HTERT RPE-1 (cell line): ENCODE results near the gene HHEX.
"Not testable (repeated sequence)": the region's sequence is repeated elsewhere in the genome, so short reads cannot be mapped to it uniquely, and the experiment has no call there.

Experiments
- in situ Hi-C: fragments of 300-500 bp; cut with MboI; formaldehyde crosslinking; loops from 4 replicates; pipeline ENCODE4 v1.14.3; 2020; ENCODE audit warnings: low sequenced_read_pairs

The HHEX gene

DNA sequence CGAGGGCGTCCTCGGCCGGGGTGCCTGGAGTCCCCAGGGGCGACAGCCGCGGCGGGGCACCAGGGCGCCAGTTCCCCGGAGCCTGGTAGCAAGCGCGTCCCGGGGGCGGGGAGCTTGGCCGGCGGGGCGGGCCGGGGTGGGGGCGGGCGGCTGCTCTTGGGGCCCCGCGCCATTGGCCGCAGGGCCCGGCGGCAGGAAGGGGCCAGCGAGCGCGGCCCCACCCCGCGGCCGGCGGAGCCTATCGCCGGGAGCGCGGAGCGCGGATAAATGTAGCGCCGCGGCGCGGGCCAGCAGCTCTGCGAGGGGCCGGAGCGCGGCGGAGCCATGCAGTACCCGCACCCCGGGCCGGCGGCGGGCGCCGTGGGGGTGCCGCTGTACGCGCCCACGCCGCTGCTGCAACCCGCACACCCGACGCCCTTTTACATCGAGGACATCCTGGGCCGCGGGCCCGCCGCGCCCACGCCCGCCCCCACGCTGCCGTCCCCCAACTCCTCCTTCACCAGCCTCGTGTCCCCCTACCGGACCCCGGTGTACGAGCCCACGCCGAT lies at the start of gene HHEX:
TSS of gene HHEX (plus strand) at position 293 of the 548 bp plus-strand sequence. CDS start at position 325, 32 bp downstream.
- in situ Hi-C loops = no loop called here

DNA sequence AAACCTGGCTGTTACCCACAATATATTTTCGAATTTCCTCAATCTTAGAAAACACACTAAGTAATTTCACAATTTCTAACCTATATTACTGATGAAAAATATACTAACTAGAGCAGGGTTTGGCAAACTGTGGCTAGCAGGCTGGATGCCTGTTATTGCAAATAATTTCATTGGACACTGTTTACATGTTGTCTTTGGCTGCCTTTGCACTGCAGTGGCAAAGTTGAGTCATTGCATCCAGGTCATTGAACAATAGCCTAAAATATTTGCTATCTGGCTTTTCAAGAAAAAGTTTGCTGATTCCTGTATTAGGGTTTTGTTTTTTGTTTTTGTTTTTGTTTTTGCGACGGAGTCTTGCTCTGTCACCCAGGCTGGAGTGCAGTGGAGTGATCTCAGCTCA lies 49.6 kb upstream of the HHEX start:
- in situ Hi-C loops = no loop called here

DNA sequence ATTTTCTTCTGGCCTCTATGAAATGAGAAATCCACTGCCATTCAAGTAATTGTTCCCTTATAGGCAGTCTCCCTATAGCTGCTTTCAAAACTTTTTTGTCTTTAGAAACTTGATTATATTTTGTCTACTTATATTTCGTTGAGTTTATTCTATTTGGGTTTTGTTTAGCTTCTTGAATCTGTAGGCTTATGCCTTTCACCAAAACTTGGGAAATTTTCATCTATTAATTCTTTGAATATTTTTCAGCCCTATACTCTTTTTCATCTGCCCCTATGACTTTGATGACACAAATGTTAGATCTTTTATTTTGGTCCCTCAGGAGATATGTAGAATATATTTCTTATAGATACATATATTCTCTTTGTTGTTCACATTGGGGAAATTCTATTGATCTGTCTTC lies 48.3 kb upstream of the HHEX start:
- in situ Hi-C loops = no loop called here

DNA sequence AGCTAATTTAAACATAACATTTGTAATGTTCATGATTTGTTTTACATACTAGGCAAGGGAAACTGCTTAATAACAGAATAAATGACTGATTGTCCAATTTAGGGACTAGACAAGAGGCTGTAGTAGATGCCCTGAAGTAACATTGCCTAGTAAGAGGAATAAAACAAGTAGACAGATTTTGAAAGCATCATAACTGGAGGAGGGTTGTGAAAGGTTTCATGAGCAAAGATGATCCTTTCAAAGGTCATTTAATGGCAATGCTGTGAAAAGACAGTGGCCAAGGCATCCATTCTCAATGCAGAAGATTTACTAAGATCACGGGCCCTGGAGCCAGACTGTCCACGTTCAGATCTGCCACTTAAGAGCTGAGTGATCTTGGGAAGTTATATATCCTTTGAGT lies 44.8 kb upstream of the HHEX start:
- in situ Hi-C loops = no loop called here

DNA sequence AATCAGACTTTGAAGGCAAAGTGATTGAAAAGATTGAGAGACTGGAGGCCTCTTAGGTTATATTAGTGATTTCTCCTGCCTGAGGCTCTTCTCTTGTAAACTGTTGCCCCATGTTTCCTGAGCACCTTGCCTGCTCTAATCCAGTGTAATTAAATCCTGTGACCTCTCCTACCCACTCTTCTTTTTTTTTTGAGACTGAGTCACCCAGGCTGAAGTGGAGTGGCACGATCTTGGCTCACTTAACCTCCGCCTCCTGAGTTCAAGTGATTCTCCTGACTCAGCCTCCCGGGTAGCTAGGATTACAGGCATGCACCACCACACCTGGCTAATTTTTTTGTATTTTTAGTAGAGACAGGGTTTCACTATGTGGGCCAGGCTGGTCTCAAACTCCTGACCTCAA lies 38.9 kb upstream of the HHEX start:
- in situ Hi-C loops = not testable (repeated sequence)

DNA sequence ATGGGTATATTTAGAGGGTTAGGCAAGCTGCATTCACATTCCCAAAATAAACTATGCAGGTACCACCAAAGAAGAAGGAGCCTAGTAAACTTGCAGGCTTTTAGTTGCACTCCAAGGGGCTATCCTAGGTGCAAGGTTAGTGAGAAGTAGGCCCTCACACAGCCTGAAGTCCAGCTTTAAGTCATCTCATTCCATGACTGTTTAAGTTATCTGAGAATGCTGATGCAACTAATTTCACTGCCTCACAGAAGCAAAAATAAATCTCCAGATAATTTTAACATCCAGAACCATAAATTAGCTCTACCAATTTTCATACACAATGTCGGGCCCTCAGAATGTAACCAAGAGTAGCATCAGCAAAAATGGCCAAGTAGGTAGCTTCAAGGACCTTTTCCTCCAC lies 34.3 kb upstream of the HHEX start:
- in situ Hi-C loops = no loop called here

DNA sequence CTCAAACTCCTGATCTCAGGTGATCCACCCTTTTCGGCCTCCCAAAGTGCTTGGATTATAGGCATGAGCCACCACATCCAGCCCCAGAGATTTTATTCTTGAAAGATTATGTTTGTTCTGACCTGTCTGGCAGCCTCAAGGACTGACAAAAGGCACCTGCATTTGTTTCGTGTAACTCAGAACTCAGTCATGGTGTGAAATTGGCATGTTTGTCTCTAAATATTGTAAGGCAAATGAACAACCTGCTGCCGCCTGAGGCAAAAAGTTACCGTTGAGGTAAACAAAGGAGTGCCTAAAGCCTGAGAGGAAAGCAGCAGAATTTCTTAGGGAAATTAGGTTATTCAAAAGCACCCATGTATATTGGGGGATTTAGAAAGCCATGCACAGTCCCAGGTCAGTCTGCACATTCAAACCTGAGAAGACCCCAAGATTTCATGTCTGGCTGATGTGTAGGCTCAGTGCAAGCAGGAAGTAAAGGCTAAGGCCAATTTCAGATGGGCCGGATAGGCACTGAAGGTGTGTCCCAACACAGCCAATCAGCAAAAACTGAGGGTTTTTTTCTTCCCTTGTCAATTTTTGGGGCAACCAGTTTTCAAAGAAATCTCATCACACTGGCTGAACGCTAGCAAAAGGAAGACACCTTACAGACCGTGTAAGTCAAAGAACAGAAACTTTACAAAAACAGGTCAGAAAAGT lies 33.3 kb upstream of the HHEX start:
- in situ Hi-C loops = no loop called here

DNA sequence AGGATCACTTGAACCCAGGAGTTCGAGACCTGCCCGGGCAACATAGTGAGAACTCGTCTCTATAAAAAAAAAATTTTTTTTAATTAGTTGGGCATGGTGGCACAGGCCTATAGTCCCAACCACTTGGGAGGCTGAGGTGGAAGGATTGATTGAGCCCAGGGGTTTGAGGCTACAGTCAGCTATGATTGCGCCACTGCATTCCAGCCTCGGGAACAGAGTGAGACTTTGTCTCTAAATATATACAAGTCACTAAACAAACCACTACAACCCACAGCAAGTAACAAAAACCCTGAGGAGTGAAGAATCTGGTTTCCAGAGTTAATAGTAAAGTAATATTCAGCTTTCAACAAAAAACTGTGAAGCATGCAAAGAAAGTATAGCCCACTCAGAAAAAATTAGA lies 32.7 kb upstream of the HHEX start:
- in situ Hi-C loops = no loop called here

DNA sequence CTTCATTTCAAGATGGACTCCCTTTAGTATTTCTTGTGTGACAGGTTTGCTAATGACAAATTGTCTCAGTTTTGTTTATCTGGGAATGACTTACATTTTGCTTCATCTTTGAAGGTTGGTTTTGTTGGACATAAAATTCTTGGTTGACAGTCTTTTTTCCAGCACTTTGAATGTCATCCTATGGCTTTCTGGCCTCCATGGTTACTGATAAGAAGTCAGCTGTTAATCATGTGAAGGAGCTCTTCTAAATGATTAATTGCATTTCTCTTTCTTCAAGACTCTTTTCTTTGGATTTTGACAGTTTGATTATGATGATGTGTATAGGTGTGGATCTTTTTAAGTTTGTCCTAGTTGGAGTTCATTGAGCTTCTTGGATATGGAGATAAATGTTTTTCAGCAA lies 26.9 kb upstream of the HHEX start:
- in situ Hi-C loops = no loop called here

DNA sequence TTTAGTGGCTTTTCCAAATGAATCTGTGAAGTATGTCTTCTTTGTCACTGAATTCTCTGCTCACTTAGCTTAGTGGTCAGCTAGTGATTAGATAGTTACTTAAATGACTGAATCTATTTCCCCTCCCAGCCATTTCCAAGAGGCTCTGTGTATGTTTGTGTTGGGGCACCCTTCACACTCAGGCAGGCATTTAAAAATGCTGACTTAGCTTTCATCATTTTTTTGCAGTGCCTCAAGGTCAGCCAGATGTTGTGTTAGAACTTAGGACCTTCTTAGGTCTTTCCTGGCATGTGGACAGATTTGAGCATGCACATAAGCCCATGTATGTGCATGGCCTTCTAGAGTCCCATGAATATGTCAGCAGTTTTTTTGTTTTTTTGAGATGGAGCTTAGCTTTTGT lies 25.4 kb upstream of the HHEX start:
- in situ Hi-C loops = no loop called here

DNA sequence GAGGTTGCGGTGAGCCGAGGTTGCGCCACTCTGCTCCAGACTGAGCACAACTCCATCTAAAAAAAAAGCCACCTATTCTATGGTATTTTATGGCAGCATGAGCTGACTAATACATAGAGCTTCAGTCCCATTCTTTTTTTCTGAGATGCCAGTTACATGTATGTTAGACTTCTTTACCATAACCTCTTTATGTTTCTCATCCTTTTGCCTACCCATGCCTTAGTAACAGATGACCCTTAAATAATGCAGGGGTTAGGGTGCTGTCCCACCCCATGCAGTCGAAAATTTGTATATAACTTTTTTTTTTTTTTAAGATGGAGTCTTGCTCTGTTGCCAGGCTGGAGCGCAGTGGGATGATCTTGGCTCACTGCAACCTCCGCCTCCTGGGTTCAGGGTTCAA lies 22.7 kb upstream of the HHEX start:
- in situ Hi-C loops = no loop called here

DNA sequence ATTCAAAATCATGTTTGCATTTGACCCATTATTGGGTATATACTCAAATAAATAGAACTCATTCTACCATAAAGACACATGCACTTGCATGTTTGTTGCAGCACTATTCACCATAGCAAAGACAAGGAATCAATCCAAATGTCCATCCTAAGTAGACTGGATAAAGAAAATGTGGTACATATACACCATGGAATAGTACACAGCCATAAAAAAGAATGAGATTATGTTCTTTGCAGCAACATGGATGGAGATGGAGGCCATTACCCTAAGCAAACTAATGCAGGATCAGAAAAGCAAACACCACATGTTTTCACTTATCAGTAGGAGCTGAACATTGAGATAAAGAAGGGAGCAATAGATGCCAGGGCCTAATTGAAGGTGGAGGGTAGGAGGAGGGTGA lies 12.0 kb upstream of the HHEX start:
- in situ Hi-C loops = no loop called here

DNA sequence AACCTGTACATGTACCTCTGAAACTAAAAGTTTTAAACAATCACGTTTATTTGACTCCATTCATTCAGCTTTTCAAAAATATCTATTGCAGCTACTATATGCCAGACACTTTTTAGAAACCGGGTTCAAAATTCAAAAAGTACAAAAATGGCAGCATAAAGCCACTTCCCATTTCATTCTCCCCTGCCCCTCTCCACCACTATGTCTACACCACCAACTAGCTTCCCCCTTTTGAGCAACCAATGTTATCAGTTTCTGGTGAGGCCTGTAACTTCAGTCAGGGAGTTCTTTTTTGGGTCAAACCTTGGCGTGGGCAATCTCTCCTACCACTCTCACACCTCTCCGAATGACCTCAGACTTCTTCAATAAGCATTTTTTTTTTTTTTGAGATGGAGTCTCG lies 11.5 kb upstream of the HHEX start:
- in situ Hi-C loops = no loop called here

DNA sequence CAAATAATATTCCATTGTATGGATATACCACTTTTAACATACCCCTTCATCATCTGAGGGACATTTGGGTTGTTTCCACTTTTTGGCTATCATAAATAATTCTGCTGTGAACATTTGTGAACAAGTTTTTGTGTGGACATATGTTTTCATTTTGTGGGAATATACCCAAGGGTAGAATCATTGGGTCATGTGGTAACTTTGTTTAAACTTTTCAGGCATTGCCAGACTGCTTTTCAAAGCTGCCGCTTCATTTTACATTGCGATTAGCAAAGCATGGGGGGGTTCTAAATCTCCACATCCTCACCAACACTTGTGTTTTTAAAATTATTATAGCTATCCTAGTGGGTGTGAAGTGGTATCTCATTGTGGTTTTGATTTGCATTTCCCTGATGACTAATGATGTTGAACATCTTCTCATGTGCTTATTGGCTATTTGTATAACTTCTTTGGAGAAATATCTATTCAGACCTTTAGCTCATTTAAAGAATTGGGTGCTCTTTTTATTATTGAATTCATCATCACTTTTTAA lies 8.4 kb upstream of the HHEX start:
- in situ Hi-C loops = no loop called here

DNA sequence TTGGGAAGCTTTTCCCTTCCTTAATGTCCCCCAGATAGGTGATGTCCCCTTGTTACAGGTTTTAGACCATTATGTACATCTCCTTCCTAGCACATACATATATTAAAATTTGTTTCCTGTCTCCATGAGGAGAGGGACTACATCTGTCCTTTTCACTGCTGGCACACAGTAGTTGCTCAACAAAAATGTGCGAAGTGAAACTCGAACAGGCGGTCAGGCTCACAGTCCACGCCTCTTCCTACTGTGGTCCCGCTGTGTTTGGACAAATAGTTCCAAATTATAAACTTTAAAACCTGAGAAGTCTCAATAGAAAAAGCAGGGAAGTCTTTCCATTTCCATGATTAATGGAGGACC lies 1.2 kb upstream of the HHEX start:
- in situ Hi-C loops = no loop called here

DNA sequence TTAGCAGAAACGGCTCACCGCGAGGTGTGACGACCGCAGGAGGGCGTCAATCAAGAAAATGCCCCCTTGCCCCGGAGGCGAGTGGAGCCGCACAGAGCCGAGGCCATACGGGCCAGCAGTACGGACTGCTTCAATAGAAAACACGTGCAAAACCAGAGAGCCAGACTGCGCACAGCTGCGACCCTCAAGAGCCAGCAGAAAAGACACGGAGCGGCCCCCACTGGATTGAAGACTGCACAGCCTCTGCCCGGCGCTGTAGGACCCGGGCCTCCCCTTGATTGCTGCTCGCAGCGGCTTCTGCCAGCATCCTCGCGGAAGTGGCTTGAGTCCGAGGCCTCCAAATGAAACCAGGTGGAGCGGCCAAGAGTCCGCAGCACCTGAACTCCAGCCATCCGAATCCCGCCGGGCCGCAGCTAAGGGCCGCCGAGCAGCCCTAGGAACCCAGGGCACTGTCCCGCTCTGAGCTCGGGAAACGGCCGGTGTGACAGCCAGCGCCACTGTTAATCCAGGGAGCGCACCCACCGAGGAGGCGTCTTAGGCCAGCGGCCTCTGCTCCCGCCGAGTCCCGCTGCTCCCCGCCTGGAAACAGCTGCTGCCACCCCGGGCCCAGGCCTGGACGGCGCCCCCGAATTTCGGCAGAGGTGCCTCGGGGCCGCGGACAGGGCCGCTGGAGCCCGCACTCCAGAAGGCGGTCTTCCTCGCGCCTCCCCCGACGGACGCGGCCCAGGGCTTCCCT lies 660 bp upstream of the HHEX start:
- in situ Hi-C loops = no loop called here

DNA sequence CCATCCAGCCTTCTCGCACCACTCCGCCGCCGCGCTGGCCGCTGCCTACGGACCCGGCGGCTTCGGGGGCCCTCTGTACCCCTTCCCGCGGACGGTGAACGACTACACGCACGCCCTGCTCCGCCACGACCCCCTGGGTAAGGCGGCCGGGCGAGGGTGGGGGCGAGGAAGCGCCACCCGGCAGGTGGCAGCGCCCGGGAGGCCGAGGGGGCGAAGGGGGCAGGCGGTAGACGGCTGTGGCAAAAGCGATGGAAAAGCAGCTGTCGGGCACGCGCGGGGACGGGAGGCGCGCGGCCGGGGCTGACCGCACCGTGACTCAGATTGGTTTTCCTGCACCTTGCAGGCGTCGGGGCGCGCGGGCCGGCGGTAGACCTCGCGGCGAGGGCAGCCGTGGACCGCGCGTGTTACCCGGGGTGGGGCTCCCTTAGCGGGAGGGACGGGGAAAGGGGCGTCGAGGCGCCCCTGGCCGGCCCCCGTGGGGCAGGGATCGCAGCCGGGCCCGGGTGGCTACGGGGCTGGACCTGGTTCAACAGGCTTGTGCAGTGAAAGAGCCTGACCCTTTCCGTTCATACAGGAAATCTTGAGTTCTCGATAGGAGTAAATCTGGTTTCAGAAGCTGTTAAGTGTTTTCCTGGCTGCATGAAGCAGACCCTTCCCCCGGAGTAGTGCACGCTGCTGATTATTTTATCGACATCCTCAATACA lies 608 bp downstream of the HHEX start:
- in situ Hi-C loops = no loop called here

DNA sequence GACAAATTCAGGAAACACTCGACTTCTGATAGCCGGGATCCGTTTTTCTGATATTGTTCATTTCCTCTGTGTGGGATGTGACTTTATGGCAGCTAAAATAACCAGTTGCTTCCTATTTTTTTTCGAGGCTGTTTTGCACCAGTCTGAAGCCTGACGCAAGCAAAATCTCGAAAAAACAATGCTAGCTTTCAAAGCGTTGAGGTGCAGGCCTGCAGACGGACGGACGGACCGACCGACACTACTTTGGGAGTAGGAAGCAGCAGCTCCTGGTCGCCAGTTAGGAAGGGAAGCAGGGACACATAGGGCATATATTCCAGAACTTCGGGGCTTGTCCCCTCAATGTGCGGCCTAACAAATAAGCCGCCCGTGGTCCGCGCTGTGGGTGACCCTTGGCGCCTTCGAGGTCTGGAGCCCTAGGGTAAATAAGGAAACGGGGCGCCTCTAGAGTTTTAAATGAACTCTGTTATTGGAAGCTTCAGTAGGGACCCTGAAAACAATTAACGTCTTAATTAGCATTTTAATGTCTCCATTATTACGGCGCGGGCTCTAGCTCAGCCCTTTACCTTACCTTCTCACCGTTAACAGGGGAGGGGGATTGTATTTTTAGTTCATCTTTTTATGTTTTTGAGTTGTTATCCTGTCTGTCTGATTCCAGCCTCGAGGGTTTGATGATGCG lies 1.3 kb downstream of the HHEX start:
- in situ Hi-C loops = no loop called here

DNA sequence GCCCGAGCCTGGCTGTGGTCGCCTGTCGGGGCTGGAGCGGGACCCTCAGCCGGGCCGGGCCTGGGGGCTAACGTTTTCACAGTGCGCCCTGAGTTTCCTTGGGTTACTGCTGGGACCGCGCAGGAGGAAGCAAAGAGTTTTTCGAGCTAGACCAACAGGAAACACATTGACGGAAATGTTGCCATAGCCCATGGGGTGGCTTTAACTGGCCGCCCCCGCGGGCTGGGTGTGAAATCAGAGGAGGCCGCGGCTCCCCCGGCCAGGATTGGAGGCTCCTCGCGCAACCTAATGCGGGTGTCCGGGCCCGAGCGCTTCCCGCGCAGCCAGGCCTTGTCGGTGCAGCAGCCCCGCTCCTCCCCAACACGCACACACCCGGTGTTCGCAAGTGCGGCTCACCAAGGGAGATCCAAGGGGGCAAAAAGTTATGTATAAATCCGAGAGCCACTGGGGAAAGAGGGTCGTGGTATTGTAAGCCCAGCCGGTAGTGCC lies 1.9 kb downstream of the HHEX start:
- in situ Hi-C loops = no loop called here

DNA sequence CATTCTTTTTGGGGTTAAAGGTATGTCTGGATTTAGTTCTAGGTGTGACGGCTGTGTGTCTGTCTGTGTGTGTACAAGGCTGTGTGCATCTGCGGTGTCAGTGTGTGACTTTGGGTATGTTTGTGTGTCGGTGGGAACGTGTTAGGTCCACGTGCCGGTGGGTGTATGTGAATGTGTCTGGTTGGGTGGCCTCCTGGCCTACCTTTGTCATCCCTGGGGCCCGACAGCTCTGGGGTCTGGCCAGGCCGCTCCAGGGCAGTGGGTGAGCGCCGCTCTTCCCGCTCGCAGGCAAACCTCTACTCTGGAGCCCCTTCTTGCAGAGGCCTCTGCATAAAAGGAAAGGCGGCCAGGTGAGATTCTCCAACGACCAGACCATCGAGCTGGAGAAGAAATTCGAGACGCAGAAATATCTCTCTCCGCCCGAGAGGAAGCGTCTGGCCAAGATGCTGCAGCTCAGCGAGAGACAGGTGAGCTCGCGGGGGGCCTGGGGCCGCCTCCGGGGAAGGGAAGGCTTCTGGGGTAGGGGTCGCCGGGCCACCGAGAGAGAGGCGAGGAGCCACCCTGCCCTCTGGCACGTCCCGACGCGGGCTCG lies 2.4 kb downstream of the HHEX start:
- in situ Hi-C loops = no loop called here
